Vagina (tissue), 2 donors: ENCODE results near the gene OSTF1. TPM values are rescaled to one million over a fixed set of nuclear protein-coding genes. Genes with fewer than 3 reads are reported as not detected.

ENCODE experiments used
- DNase-seq, 2 donors: peaks; one replicate each; pipeline ENCODE4 v3.0.0-alpha.2; 2017; ENCODE audit errors: extremely low spot score in 2 of 2
- H3K27ac ChIP-seq: fragments of 200-600 bp; sonication (generic); one replicate; pipeline ENCODE4 v1.5.1; 2019
- H3K27me3 ChIP-seq: fragments of 200-600 bp; sonication (generic); one replicate; pipeline ENCODE4 v1.5.1; 2019
- H3K36me3 ChIP-seq, 2 donors: fragments of 200-600 bp; sonication (generic); one replicate each; pipeline ENCODE4 v1.5.1; 2017 to 2019
- H3K4me1 ChIP-seq: fragments of 200-600 bp; sonication (generic); one replicate; pipeline ENCODE4 v1.5.1; 2019
- H3K4me3 ChIP-seq, 2 donors: fragments of 200-600 bp; sonication (generic); 1 replicate in 1 of 2; 2 replicates in 1 of 2; pipeline ENCODE4 v1.5.1; 2016 to 2019
- H3K9me3 ChIP-seq: fragments of 200-600 bp; sonication (generic); one replicate; pipeline ENCODE4 v1.5.1; 2019
- POLR2A ChIP-seq, 2 donors: fragments of 450-650 bp; IDR thresholded peaks; one replicate each; pipeline ENCODE4 v1.6.1; 2017; ENCODE audit warnings: antibody characterized with exemption in 2 of 2, mild to moderate bottlenecking in 2 of 2, moderate library complexity in 2 of 2
- POLR2AphosphoS5 ChIP-seq, 2 donors: sonication (generic); formaldehyde crosslinking; IDR thresholded peaks; one replicate each; pipeline ENCODE4 v1.9.0; 2017; ENCODE audit warnings: antibody characterized with exemption in 2 of 2, mild to moderate bottlenecking in 2 of 2, low read depth in 1 of 2; ENCODE audit not compliant: insufficient read depth in 1 of 2
- intact Hi-C: fragments of 100-400 bp; cut with DNase I; formaldehyde crosslinking; loops from one replicate; pipeline ENCODE4 v1.15.1; 2023
- total RNA-seq: library from RNA; depleted of rRNA; stranded (reverse); fragments of >200 nt; gene quantifications from one replicate; pipeline ENCODE4 v1.2.3, GENCODE V29; 2016
- TF ChIP-seq, protein P1 (sequence below), 3 experiments: fragments of 450-650 bp in 2 of 3; fragments of 200-600 bp in 1 of 3; sonication (generic) in 1 of 3; IDR thresholded peaks; one replicate each; pipeline ENCODE4 v1.5.1; 2017 to 2019; ENCODE audit warnings: antibody characterized with exemption in 3 of 3, mild to moderate bottlenecking in 2 of 3, moderate library complexity in 2 of 3

The OSTF1 gene
- total RNA-seq, 1 donor from 2014 or later: 25.0 TPM

DNA sequence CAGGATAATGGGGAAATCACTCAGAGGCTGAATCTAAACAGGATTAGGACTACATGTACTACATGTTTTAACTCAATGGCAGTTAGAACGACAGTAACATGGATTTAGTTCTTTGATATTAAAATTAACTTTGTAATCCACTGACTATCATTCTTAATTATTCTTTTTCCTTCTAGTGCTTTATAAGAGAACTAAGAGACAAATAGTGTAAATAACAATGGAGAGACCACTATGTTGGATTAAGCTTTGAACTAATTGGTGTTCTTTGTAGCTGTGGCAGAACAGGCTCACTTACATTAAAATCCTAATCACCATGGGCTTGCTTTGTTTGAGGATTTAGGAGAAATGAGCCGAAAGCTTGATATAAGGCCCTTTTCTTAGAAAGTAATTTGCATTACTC is 19.1 kb upstream of the OSTF1 start:
- intact Hi-C loops: no loop called here
- no peak overlapping the region for H3K4me3 ChIP-seq

DNA sequence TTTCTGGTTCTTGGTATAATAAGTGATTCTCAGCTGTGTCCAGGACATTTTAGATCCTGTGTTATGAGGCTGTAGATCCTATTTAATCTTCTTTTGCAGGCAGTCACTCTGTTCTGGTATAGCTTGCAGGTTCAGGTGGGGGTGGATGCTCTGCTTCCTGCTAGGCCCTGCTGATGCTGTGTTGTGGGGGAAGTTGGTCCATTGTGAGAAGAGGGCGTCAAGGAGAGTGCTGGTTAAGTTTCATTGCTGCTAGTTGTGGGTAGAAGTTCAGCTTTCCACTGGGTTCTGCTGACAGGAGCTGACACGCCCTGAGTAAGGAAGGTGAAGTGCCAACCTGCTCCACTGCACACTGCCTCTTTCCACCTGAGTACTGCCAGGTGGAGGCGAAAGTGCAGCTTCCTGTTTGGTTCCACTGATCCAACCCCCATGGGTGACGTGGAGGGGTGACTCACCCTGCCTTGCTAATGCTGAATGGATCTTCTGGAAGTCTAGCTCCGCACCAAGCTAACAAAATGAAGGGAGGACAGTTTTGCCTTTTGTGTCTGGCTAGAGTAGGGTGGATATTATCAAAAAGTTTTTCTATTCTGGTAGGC is 16.7 kb upstream of the OSTF1 start:
- Histone ChIP-seq H3K9me3 (no peaks in the 10 kb centered on the region), H3K27me3 (no peaks in the 10 kb centered on the region), H3K36me3 (no peaks in the 10 kb centered on the region), H3K4me1 (peaks cover 5% of the 10 kb centered on the region), H3K4me3 (no peak overlapping the region), H3K27ac (no peak overlapping the region)
- no peak for DNase-seq
- no peak for TF ChIP-seq POLR2A (IDR thresholded peaks at IDR 0.05)
- peak in 1 of 2 donors; percentile 44 for TF ChIP-seq POLR2AphosphoS5 (IDR thresholded peaks at IDR 0.05; ENCODE audit: insufficient read depth in 1 of 2, low read depth in 1 of 2)
- TF ChIP-seq, protein P1, sequence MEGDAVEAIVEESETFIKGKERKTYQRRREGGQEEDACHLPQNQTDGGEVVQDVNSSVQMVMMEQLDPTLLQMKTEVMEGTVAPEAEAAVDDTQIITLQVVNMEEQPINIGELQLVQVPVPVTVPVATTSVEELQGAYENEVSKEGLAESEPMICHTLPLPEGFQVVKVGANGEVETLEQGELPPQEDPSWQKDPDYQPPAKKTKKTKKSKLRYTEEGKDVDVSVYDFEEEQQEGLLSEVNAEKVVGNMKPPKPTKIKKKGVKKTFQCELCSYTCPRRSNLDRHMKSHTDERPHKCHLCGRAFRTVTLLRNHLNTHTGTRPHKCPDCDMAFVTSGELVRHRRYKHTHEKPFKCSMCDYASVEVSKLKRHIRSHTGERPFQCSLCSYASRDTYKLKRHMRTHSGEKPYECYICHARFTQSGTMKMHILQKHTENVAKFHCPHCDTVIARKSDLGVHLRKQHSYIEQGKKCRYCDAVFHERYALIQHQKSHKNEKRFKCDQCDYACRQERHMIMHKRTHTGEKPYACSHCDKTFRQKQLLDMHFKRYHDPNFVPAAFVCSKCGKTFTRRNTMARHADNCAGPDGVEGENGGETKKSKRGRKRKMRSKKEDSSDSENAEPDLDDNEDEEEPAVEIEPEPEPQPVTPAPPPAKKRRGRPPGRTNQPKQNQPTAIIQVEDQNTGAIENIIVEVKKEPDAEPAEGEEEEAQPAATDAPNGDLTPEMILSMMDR (IDR thresholded peaks at IDR 0.05): no peak
- intact Hi-C loops: no loop called here

More for the DNA sequence above, 19.1 kb upstream of the OSTF1 start:
- no peak overlapping the region for H3K27ac ChIP-seq
- DNase-seq: no peak
- H3K27me3 ChIP-seq: no peaks in the 10 kb centered on the region
- peaks cover 12% of the 10 kb centered on the region for H3K4me1 ChIP-seq
- TF ChIP-seq, protein P1 (IDR thresholded peaks at IDR 0.05): no peak
- TF ChIP-seq POLR2A (IDR thresholded peaks at IDR 0.05) (no peak), POLR2AphosphoS5 (IDR thresholded peaks at IDR 0.05; ENCODE audit: insufficient read depth in 1 of 2, low read depth in 1 of 2) (no peak)
- H3K36me3 ChIP-seq: no peaks in the 10 kb centered on the region
- no peaks in the 10 kb centered on the region for H3K9me3 ChIP-seq

DNA sequence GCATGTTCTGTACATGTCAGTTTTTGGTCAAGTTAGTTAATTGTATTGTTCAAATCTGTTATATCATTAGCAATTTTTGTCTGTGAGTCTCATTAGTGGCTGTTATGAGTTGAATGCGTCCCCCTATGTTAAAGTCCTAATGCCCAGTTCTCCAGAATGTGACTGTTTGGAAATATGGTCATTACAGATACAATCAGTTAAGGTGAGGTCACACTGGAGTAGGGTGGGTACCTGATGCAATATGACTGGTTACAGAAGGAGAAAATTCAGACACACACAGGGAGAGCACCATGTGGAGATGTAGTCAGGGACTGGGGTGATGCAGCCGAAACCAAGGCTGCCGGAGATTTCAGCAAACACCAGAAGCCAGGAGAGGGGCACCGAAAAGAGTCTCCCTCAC is 15.4 kb upstream of the OSTF1 start:
- H3K27ac ChIP-seq: no peak overlapping the region
- peaks cover 5% of the 10 kb centered on the region for H3K4me1 ChIP-seq
- DNase-seq: no peak
- TF ChIP-seq, protein P1 (IDR thresholded peaks at IDR 0.05): no peak
- no peak for TF ChIP-seq POLR2AphosphoS5 (IDR thresholded peaks at IDR 0.05; ENCODE audit: insufficient read depth in 1 of 2, low read depth in 1 of 2)
- no peak for TF ChIP-seq POLR2A (IDR thresholded peaks at IDR 0.05)
- no peak overlapping the region for H3K4me3 ChIP-seq
- H3K36me3 ChIP-seq: no peaks in the 10 kb centered on the region
- intact Hi-C loops: no loop called here
- H3K27me3 ChIP-seq: no peaks in the 10 kb centered on the region
- no peaks in the 10 kb centered on the region for H3K9me3 ChIP-seq

DNA sequence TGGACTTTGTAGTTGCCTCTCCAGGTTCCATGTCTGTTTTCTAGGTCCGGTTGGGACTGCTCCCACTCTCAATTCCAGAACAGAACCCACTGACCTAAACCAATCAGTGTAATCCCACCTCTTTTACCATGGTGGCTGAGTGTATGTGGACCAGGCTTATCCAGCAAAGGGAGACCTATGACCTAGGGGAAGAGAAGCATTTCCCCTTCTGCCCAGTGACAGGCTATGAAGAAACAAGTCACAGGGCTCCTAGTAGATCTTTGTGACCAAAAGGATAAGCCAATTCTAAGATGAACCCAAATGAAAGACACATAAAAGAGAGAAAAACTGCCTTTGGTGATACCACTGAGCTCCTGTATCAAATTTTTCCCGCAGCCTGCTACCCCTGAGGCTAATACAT is 6.7 kb upstream of the OSTF1 start:
- DNase-seq: no peak
- Histone ChIP-seq H3K36me3 (peaks cover 0 to 16% of the 10 kb centered on the region in 2 donors), H3K27ac (no peak overlapping the region), H3K27me3 (no peaks in the 10 kb centered on the region), H3K4me1 (peaks cover 31% of the 10 kb centered on the region), H3K4me3 (no peak overlapping the region), H3K9me3 (no peaks in the 10 kb centered on the region)
- intact Hi-C loops: no loop called here
- TF ChIP-seq POLR2AphosphoS5 (IDR thresholded peaks at IDR 0.05; ENCODE audit: insufficient read depth in 1 of 2, low read depth in 1 of 2) (no peak), POLR2A (IDR thresholded peaks at IDR 0.05) (no peak)
- TF ChIP-seq, protein P1 (IDR thresholded peaks at IDR 0.05): no peak

DNA sequence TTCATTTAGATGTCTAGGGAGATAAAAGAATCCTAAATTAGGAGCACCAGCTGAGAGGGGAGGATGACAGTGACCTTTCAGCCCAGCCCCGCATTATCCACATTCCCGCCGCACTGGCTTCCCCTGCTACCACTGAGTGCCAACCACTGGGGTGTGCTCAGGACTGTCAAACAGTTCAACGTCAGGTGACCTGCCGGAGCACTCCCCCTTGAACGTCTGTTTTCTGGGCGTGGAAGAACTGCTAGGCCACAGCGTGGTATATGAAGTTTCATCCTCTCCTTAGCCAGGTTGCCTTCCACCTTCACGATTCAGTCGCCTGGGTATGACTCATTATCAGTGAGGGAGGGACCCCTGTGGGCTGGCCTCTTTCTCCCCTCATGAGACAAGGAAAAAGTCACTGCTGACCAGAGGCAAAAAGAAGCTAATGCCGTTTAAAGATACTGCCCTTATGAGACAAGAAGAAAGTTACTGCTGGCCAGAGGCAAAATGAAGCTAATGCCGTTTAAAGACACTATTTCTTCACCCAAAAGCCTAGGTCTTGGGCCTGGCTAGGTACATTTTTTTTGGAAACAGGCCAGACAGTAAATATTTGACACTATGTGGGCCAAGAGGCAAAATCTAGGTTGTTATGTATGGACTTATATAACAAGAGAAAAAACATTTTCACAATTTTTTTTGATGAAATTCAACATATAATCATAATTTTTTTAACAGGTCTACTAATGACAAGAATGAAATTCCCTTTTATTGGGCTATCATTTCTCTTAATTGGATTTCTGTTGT is 4.9 kb upstream of the OSTF1 start:
- DNase-seq: no peak
- intact Hi-C loops: no loop called here
- H3K27ac ChIP-seq: peak overlapping the region; percentile 58
- TF ChIP-seq, protein P1 (IDR thresholded peaks at IDR 0.05): no peak
- peak in 1 of 2 donors; percentile 34 for TF ChIP-seq POLR2AphosphoS5 (IDR thresholded peaks at IDR 0.05; ENCODE audit: insufficient read depth in 1 of 2, low read depth in 1 of 2)
- no peak for TF ChIP-seq POLR2A (IDR thresholded peaks at IDR 0.05)
- H3K36me3 ChIP-seq: peaks cover 0 to 16% of the 10 kb centered on the region in 2 donors
- H3K4me3 ChIP-seq: no peak overlapping the region
- H3K4me1 ChIP-seq: peaks cover 32% of the 10 kb centered on the region
- H3K9me3 ChIP-seq: no peaks in the 10 kb centered on the region
- H3K27me3 ChIP-seq: no peaks in the 10 kb centered on the region
